Skeletal muscle satellite cell (primary cell): Measurements from ENCODE around the gene G6PD. TPM values are rescaled to one million over a fixed set of nuclear protein-coding genes. Genes with fewer than 3 reads are reported as not detected.
"Not testable (repeated sequence)": the region's sequence is repeated elsewhere in the genome, so short reads cannot be mapped to it uniquely, and the experiment has no call there.

ENCODE experiments used
- H3K27me3 ChIP-seq: 2 replicates; pipeline ENCODE4 v1.7.0; 2013; ENCODE audit warnings: low read length; ENCODE audit not compliant: control insufficient read depth, insufficient read depth
- H3K36me3 ChIP-seq: 2 replicates; pipeline ENCODE4 v1.7.0; 2013; ENCODE audit warnings: mild to moderate bottlenecking, control low read depth, low read length; ENCODE audit not compliant: insufficient read depth
- H3K4me1 ChIP-seq: 2 replicates; pipeline ENCODE4 v1.7.0; 2013; ENCODE audit warnings: low read length; ENCODE audit not compliant: control insufficient read depth, insufficient read depth
- H3K4me2 ChIP-seq: 2 replicates; pipeline ENCODE4 v1.7.0; 2013; ENCODE audit warnings: mild to moderate bottlenecking, low read length
- H3K4me3 ChIP-seq: 2 replicates; pipeline ENCODE4 v1.7.0; 2013; ENCODE audit warnings: low read length
- H3K9ac ChIP-seq: 2 replicates; pipeline ENCODE4 v1.7.0; 2013; ENCODE audit warnings: mild to moderate bottlenecking, low read depth, low read length, moderate library complexity
- H3K9me3 ChIP-seq: replicated peaks from 2 replicates; pipeline ENCODE4 v1.7.0; 2013; ENCODE audit warnings: mild to moderate bottlenecking, control low read depth, low read length
- total RNA-seq: library from RNA; depleted of rRNA; stranded (reverse); fragments of >200 nt; gene quantifications from 2 replicates; pipeline ENCODE4 v1.2.3, GENCODE V29; 2012; rRNA removed

Gene G6PD
- 120 and 121 TPM in 2 replicates for total RNA-seq

DNA sequence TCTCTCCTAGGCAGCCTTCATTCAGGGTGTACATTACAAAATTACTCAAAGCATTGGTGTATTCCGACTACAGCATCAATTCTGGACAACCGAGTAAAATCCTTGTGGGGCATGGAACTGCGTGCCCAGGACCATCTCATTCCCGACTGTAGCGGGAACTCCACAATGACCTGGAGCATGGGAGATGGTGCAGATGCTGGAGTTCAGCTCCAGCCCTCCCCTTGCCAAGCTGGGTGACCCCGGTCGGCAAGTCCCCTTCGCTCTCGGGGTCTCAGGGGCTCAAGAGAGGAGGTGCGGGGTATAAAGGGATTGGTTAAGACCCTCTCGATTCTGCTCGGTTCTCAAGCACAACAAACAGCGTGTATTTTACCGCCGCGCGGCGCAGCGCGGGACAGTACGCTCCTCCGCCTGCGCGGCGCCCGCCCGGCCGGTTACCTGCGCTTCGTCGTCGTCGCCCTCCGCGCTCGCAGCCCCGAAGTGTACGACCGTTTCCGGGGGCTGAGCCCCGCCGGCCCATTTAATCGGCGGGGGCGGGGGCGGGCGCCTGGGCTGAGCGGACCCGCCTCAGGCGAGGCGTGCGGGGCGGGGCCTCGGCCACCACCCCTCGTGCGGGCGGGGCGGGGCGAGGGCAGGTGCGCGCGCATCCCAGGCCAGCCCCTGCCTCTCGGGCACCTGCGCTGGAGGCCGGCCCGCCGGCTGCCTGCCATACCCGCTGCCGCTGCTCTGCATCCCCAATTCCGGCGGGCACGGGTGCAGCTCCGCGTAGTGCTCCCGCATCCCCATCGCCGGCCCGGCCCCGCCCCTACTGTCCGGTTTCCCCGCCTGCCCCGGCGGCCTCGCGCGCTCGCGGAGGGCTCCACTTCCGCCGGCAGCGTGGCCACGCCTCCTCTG lies at the start of gene G6PD:
TSS of gene G6PD (minus strand) at position 493 of the 891 bp plus-strand sequence. CDS start 691 bp downstream, outside the sequence.
- Histone ChIP-seq H3K4me2 (peak within 1 kb of the TSS; percentile 78), H3K9me3 (no peaks in the 10 kb centered on the region), H3K27me3 (no peaks in the 10 kb centered on the region), H3K4me3 (peak within 1 kb of the TSS; percentile 77), H3K4me1 (peaks cover 31% of the 10 kb centered on the region), H3K36me3 (peaks cover 13% of the 10 kb centered on the region), H3K9ac (peak within 1 kb of the TSS; percentile 93)

DNA sequence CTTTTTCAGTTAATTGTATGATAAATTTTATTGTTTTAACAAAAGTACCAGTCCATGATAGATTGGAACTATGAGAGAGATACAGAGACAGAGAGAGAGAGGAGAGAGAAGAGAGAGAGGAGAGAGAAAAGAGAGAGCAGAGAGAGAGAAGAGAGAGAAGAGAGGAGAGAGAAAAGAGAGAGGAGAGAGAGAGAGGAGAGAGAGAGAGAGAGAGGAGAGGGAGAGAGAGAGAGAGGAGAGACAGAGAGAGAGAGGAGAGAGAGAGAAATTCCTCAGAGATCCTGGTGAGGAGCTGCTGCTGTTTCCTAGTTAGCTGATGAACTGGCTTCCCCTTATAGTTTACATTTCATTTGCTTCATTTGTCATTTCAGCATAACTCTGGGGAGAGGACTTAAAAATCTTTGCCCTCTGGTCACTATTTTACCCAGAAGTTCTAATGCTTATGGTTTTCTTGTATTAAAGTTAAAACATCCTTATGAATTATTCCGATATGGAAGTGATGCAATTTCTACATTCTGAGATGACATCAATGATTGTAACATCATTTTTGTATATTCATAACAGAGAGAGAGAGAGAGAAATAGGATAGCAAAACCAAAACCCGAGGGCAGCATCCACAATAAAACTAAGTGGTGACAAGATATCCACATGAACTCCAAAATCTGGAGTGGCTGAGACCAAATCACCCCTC lies 49.1 kb upstream of the G6PD start:
- peaks cover 8% of the 10 kb centered on the region for H3K4me1 ChIP-seq
- peaks cover 7% of the 10 kb centered on the region for H3K27me3 ChIP-seq
- H3K4me3 ChIP-seq: no peak overlapping the region
- H3K9ac ChIP-seq: no peak overlapping the region
- no peak overlapping the region for H3K4me2 ChIP-seq
- H3K36me3 ChIP-seq: no peaks in the 10 kb centered on the region
- no peaks in the 10 kb centered on the region for H3K9me3 ChIP-seq

DNA sequence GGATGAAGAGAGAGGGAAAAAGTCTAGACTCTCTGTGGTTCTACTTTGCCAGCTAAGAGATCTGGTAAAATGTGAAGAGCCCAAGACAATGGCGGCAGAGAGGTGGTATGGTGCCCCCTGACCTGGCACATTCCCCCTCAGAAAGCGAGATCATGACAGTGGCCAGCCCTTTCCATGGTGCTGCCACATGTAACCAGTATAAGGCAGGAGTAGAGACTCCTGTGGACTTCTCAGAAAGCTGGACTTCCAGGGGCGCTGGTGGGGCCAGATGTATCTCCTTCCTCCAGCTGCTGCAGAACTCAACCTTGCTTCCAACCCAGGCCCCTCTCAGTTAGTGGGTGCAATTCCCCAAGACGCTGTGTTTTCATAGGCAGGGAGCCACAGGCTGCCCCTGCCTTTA lies 47.8 kb upstream of the G6PD start:
- peaks cover 7% of the 10 kb centered on the region for H3K27me3 ChIP-seq
- no peaks in the 10 kb centered on the region for H3K9me3 ChIP-seq
- H3K4me1 ChIP-seq: no peaks in the 10 kb centered on the region
- no peak overlapping the region for H3K9ac ChIP-seq
- H3K4me3 ChIP-seq: no peak overlapping the region
- no peaks in the 10 kb centered on the region for H3K36me3 ChIP-seq
- no peak overlapping the region for H3K4me2 ChIP-seq

DNA sequence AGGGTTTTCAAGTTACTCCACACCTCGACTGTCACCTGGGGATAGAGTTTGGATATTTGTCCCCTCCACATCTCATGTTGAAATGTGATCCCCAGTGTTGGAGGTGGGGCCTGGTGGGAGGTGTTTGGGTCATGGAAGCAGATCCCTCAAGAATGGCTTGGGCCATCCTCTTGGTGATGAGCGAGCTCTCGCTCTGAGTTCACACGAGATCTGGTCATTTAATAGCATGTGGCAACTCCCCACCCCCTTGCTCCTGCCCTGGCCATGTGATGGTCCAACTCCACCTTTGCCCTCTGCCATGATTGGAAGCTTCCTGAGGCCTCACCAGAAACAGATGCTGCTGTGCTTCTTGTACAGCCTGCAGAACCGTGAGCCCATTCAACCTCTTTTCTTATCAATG lies 46.6 kb upstream of the G6PD start:
- H3K4me2 ChIP-seq: no peak overlapping the region

DNA sequence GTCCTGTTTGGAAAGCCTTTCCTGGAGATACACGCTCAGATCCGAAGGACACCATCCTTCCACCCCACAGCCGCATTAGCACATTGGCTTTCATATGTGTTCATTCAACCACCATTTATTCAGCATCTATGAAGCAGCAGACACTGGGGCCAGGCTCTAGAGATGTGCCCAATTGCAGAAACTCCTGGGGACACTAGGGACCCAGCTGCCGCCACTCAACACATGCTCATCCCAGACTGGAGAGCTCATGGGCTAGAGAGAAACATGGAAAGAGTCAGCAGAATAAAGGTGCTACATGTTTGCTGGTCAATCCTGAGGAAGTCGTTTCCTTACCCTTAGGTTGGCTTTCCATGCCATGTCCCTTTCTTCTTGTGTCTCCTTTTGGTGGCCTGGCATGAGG lies 45.9 kb upstream of the G6PD start:
- no peaks in the 10 kb centered on the region for H3K36me3 ChIP-seq
- no peaks in the 10 kb centered on the region for H3K9me3 ChIP-seq
- no peak overlapping the region for H3K4me2 ChIP-seq
- no peaks in the 10 kb centered on the region for H3K4me1 ChIP-seq
- peaks cover 7% of the 10 kb centered on the region for H3K27me3 ChIP-seq
- H3K4me3 ChIP-seq: no peak overlapping the region
- H3K9ac ChIP-seq: no peak overlapping the region

More for the DNA sequence above, 46.6 kb upstream of the G6PD start:
- Histone ChIP-seq H3K4me3 (no peak overlapping the region), H3K27me3 (peaks cover 7% of the 10 kb centered on the region), H3K36me3 (no peaks in the 10 kb centered on the region), H3K4me1 (no peaks in the 10 kb centered on the region), H3K9me3 (no peaks in the 10 kb centered on the region), H3K9ac (no peak overlapping the region)

DNA sequence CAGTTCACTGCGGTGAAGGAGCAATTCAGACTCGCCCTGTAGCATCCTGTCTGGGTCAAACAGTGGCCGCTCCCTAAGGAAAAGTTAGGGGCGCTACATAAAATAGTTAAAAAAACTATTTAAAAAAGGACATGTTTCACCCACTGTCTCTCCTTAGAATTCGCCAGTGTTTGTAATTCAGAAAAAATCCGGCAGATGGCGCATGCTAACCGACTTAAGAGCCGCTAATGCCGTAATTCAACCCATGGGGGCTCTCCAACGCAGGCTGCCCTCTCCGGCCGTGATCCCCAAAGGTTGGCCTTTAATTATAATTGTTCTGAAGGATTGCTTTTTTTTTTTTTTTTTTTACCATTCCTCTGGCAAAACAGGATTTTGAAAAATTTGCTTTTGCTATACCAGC lies 43.8 kb upstream of the G6PD start:
- H3K4me3 ChIP-seq, H3K9ac ChIP-seq, H3K4me1 ChIP-seq, H3K36me3 ChIP-seq, H3K27me3 ChIP-seq, H3K9me3 ChIP-seq, H3K4me2 ChIP-seq: not testable (repeated sequence)

DNA sequence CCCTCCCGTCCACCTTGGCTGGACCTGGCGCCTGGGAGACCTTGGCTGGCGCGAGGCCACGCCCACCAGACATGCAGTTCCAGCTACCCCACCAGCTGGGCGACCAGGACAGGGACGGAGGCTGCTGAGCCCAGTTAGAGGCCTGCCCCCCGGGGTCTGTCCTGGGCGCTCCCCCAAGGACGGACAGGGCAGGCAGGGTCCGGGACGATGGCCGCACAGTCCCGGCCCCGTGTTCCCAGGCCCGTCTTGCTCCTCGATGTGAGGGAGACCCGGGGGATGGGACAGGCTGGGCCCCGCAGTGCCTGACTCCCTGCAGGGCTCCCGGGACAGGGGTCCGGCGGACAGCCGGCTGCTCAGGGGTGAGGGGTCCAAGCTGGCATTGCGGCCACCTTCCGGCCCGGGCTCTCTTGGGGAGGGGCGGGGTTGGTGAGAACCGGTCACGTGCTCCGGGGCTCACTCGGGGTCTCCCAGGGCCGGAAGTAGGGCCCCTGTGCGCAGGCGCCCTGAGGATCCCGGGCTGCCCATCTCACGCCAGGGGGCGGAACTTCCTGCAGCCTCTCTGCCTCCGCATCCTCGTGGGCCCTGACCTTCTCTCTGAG lies 38.0 kb upstream of the G6PD start, which contains the start of gene CTAG1A:
TSS of gene CTAG1A (plus strand) at position 549 of the 599 bp plus-strand sequence. CDS start 74 bp downstream, outside the sequence.
- H3K9me3 ChIP-seq, H3K4me2 ChIP-seq, H3K4me3 ChIP-seq, H3K36me3 ChIP-seq, H3K4me1 ChIP-seq, H3K9ac ChIP-seq, H3K27me3 ChIP-seq: not testable (repeated sequence)

DNA sequence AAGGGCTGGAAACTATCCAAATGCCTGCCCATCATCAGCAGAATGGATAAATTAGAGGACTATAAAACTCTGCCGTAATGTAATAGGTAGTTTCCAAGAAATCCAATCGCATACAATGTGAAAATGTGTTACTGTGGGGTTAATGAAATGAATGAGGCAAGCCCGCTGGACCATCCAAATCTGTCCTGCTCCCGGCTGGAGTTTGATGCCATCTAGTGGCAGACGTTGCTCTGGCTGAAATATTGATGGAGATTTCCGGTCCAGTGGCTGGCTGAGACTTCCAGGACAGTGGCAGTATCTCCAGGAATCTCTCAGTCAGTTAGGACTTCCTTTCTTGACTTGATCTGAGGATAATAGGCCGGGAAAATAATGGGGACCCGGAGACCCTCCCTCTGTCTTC lies 36.3 kb upstream of the G6PD start:
- H3K4me1 ChIP-seq, H3K4me3 ChIP-seq, H3K36me3 ChIP-seq, H3K9me3 ChIP-seq, H3K9ac ChIP-seq, H3K4me2 ChIP-seq, H3K27me3 ChIP-seq: not testable (repeated sequence)

DNA sequence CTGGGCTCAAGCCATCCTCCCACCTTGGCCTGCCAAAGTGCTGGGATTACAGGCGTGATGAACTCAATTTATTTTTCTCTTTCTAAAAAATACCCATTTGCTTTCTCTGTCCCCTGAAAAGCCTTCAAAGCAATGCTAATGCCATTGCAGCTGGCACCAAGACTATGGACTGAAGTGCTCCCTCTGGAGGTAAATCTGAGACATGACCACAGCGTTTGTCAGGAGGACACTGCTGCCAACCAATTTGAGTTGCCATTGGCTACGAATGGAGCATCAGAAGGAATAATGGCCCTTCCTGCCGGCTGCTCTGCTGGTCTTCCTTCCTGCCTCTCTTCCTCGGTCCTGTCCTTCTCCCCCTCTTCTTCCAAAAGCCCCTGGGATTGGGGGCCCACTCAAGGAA lies 28.4 kb upstream of the G6PD start:
- not testable (repeated sequence) for H3K36me3 ChIP-seq, H3K27me3 ChIP-seq, H3K9ac ChIP-seq, H3K9me3 ChIP-seq, H3K4me3 ChIP-seq, H3K4me2 ChIP-seq, H3K4me1 ChIP-seq

DNA sequence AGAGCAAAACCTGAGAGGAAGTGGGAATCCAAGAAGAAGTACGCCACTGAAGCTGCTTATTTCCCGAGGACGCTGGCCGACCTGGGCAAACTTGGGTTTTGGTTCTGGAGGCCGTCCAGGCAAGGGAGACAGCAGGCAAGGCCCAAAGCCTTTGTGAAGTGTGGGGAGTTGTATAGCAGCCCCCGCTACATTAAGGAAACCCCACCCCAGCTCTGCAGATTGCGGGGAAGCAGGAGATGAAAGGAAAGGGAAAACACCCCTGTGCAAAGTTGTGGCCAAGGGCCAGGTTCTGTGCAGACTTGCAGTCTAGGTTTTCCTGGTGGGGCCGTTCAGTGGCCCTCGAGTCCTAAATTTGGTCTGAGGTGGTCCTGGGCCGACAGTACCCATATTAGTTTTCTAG lies 26.4 kb upstream of the G6PD start:
- H3K4me2 ChIP-seq, H3K9me3 ChIP-seq, H3K27me3 ChIP-seq, H3K4me3 ChIP-seq, H3K4me1 ChIP-seq, H3K36me3 ChIP-seq, H3K9ac ChIP-seq: not testable (repeated sequence)

DNA sequence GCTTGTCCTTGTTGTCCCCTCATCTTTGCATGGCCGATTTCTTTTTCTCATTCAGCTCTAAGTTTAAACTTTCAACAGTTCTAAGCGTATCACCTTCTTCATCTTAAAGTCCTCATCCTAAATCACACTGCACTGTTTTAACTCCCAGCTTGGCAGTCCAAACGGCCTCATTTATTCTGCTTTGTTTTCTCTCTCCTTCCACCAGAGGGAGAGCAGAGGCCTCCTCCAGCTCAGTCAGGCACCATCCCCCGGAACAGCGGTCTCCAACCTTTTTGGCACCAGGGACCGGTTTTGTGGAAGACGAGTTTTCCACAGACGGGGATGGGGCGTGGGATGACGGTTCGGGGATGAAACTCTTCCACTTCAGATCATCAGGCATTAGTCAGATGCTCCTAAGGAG lies 23.7 kb upstream of the G6PD start:
- not testable (repeated sequence) for H3K27me3 ChIP-seq, H3K36me3 ChIP-seq, H3K4me1 ChIP-seq

More for the DNA sequence above, 23.7 kb upstream of the G6PD start:
- not testable (repeated sequence) for H3K4me2 ChIP-seq, H3K4me3 ChIP-seq, H3K9ac ChIP-seq, H3K9me3 ChIP-seq
